ENCODE data around the gene GOLPH3.

GRCh38 chr5:32115985-32116384 is 58.1 kb downstream of the GOLPH3 start:
- TF ChIP-seq CTCF (IDR thresholded peaks at IDR 0.05) (no peak), EZH2phosphoT487 (IDR thresholded peaks at IDR 0.05) (no peak), EZH2 (IDR thresholded peaks at IDR 0.05) (no peak)
